Left colon (tissue), 2 donors: Measurements from ENCODE around the gene NDOR1. TPM values are rescaled to one million over a fixed set of nuclear protein-coding genes. Genes with fewer than 3 reads are reported as not detected.

Experiments used
- ATAC-seq: fragments of 200-7000 bp; cut with Tn5 transposase; one replicate; pipeline ENCODE4 v1.9.1; 2020; ENCODE audit warnings: mild to moderate bottlenecking, moderate library complexity
- DNase-seq, 2 donors: peaks; one replicate each; pipeline ENCODE4 v3.0.0-alpha.2; 2020
- intact Hi-C, 2 donors: fragments of 100-400 bp; cut with DNase I in 1 of 2; cut with micrococcal nuclease in 1 of 2; formaldehyde crosslinking; loops; one replicate each; pipeline versions ENCODE4 v1.11.2 to v1.14.0; 2022; cut with DNase I, micrococcal nuclease
- total RNA-seq, 2 donors: library from RNA; stranded (reverse); fragmentation: NEBNext Ultra II Directional; extraction: Animal tissue kit (Norgen Biotek cat#: 25700); gene quantifications; one replicate each; pipeline ENCODE4 v1.2.1, GENCODE V29; 2021
- donor health status: DM: no; HTN: no; CAD: no.
- donor health status: DM: yes; HTN: yes; CAD: no.

The NDOR1 gene
- total RNA-seq, 2 donors from 2014 or later: 12.1 to 18.8 TPM

GRCh38 chr9:137178201-137178938, 27.1 kb upstream of the NDOR1 start:
- DNase-seq (no peak), ATAC-seq (no peak)
- intact Hi-C loops: loop anchor here in 1 of 2 donors (10.0 kb wide), 1 partner anchor 46 kb away; the partner anchor contains the start of genes CYSRT1, RNF208 and RNF224

DNA sequence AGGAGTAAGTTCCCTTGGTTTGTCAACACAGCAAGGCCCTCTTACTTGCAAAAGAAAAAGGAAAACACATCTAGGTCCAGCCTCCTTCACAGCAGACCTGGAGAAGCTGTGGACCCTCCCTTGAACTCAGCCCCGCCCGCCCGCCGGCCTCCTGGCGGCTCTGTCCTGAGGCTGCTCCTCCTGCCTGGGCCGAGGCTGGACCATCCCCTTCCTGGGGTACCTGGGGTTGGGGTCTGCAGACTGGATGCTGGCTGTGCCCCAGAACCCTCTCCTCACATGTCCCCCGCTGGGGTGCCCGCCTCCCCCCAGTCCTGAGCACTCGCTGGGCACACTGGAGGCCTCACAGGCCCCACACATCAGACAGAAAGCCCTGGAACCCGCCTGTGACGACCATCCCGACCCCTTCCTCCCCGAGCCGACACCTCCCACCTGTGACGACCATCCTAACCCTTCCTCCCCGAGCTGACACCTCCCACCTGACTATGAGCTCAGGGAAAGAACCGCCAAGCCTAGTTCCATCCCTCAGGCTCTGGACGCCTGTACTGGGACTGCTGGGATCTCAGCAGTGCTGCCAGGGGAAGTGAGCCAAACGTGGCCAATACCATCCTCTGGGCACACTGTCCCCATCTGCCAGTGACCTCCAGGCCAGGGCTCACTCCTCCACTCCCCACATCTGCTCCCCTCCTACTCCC, 26.4 kb upstream of the NDOR1 start:
- no peak for ATAC-seq
- DNase-seq: no peak
- intact Hi-C loops: loop anchor here in 1 of 2 donors (10.0 kb wide), 1 partner anchor 46 kb away; the partner anchor contains the start of genes CYSRT1, RNF208 and RNF224

GRCh38 chr9:137179761-137180160, 25.7 kb upstream of the NDOR1 start:
- intact Hi-C loops: loop anchor here in 1 of 2 donors (10.0 kb wide), 1 partner anchor 45 kb away; the partner anchor contains the start of genes CYSRT1, RNF208 and RNF224
- ATAC-seq: no peak

DNA sequence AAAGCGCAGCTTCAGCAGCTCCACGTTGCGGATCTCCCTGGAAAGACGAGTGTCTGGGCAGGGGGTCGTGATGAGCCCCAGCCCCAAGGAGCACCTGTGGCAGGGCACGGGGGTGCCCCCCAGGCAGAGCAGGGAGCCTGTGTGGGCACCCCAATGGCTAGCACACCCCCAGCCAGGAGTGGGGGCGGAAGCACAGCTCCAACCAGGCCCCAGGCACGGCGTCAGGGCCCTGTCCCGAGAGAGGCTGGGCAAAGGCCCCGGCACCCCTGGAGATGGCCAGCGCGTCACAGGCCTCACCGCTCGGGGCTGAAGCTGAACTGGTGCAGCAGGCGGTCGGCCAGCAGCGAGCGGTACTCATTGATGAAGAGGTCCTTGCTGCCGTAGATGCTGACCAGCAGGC, 25.0 kb upstream of the NDOR1 start:
- no peak for DNase-seq
- ATAC-seq: no peak
- intact Hi-C loops: no loop called here

More at GRCh38 chr9:137179761-137180160, 25.7 kb upstream of the NDOR1 start:
- DNase-seq: no peak

- no peak for DNase-seq
- intact Hi-C loops: no loop called here
- no peak for ATAC-seq
Observed at GRCh38 chr9:137181680-137182079, 23.8 kb upstream of the NDOR1 start.

DNA sequence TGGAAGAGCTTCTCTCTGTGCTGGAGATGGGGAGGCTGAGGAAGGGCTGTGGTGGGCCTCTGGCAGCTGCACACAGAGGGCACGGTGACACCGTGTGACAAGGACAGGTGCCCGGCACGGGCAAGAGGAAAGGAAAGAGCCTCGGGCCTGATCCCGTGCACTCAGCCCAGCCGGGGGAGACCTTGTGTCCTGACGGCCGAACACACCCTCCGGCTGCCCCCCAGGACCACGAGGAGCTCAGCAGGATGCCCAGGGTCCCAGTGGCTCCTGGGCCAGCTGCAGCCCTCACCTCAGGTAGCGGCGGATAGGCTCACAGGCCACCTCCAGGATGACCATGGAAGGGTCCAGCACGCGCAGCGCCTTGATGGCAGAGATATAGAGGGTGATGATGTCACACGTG, 22.7 kb upstream of the NDOR1 start:
- intact Hi-C loops: no loop called here

GRCh38 chr9:137183980-137184595, 21.4 kb upstream of the NDOR1 start:
- no peak for ATAC-seq
- DNase-seq: no peak
- intact Hi-C loops: no loop called here

More for the DNA sequence above, 22.7 kb upstream of the NDOR1 start:
- DNase-seq (no peak), ATAC-seq (no peak)

DNA sequence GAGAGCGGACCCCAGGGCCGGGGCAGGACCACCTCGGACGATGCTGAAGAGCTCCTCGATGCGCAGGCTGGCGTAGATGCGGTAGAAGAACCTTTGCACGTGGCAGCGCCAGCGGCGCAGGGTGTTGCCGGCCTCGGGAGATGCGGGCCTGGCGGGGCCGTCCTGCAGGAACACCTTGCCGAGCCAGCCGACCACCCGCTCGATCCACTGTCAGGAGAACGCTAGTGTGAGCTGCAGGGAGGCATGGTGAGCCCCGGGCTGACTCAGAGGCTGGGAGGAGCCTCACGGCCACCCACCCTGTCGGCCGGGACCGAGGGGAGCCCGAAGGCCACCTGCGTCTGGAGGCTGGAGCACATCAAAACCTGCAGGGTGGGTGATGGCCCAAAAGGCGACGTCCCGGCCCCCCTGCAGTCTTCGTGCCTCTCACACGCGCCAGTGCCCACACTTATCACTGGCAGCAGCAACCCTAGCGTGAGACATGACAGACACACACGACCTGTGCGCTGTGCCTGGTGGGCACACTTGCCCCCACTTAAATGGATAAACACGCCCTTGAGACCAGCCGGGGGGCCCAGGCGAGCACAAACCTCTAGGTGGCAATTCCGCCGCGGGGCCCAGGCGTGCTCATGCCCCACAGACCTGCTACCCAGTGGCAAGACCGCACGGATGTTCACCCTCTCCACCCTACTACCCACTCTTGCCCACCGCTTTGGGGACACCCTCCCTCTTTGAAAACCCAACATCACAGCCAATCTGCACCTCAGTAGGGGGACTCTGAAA, 20.4 kb upstream of the NDOR1 start:
- intact Hi-C loops: no loop called here
- ATAC-seq (no peak), DNase-seq (peak in 1 of 2 donors; percentile 6)

DNA sequence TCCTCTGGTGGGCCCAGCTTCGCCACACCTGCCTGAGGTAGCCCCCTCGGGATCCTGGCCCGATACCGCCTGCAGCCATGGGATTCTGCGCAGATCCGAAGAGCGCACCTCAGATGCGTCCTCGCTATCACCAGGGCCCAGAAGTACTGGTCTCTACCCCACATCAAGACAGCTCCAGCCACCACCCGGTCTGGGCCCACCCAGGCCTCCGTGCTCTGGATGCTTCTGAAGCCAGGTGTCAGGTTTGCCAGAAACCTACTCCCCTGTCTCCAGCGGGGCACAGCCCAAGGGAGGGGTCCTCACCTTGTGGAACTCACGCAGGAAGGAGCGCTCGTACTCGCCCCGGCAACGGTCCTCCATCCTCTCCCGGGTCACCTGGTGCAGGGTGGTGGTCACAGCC, 19.6 kb upstream of the NDOR1 start:
- DNase-seq (peak in 1 of 2 donors; percentile 5), ATAC-seq (no peak)
- intact Hi-C loops: no loop called here

GRCh38 chr9:137186385-137186784, 19.1 kb upstream of the NDOR1 start:
- intact Hi-C loops: no loop called here
- peak; percentile 12 for ATAC-seq
- peak in 1 of 2 donors; percentile 77 for DNase-seq

- ATAC-seq (no peak), DNase-seq (no peak)
- intact Hi-C loops: no loop called here
Observed at GRCh38 chr9:137187386-137187785, 18.1 kb upstream of the NDOR1 start.

- intact Hi-C loops: no loop called here
- ATAC-seq: peak; percentile 2
Observed at GRCh38 chr9:137188086-137188489, 17.4 kb upstream of the NDOR1 start.

GRCh38 chr9:137188490-137189296, 16.8 kb upstream of the NDOR1 start, which contains the start of the genes ANAPC2 and SSNA1:
Gene ANAPC2 (minus strand): TSS chr9:137188560. CDS start chr9:137188532, 28 bp downstream.
Gene SSNA1 (plus strand): TSS chr9:137188676. CDS start chr9:137188727, 51 bp downstream.
- DNase-seq (peak; percentile 91 to 95), ATAC-seq (peak; percentile 78)
- intact Hi-C loops: no loop called here

More at GRCh38 chr9:137188086-137188489, 17.4 kb upstream of the NDOR1 start:
- no peak for DNase-seq

DNA sequence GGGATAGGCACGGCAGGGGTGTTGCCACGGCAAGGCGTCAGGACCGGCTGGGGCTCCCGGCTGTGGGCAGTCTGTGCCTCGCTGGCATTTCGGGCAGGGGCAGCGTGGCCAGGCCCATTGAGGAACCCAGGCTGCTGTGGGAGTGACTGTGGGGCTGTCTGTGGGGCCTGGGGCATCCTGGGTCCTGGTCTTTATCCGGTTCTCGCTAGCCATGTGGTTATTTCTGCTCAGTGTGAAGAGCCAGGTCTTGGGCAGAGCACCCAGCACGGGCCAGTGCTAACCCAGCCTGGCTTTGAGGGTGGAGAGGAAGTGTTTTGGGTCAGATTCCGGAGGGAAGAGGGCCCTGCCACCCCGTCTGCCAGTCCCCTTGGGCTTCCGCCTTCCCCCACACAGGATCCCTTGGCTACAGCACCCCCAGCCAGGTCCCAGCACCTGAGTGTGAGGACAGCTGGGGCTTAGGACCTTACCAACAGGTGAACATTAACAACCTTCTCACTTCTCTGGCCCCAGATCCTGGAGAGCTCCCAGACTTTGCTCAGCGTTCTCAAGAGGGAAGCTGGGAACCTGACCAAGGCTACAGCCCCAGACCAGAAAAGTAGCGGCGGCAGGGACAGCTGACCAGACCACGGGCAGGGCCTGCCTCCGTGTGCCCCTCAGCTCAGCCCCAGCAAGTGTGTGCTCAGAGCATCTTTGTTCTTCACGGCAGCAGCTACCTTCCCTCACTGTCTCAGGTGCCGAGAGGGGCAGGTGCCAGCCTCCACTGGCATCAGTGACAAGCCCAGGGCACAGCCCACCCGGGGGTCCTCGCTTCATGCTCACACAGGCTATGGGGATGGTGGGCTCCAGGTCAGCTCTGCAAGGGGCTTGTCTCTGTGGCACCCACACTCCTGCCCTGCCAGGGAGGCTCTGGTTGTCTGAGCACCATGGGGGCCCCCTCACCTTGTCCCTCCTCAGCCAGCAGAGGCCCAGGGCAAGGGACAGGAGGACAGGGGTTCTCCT, 15.9 kb upstream of the NDOR1 start:
- DNase-seq (peak in 1 of 2 donors; percentile 11), ATAC-seq (peak; percentile 1)
- intact Hi-C loops: loop anchor here in 1 of 2 donors (5.0 kb wide), 1 partner anchor 47 kb away; no protein-coding TSS in a partner anchor

GRCh38 chr9:137190315-137190856, 15.1 kb upstream of the NDOR1 start:
- intact Hi-C loops: loop anchor here in 1 of 2 donors (5.0 kb wide), 1 partner anchor 48 kb away; no protein-coding TSS in a partner anchor
- DNase-seq (peak in 1 of 2 donors; percentile 32), ATAC-seq (no peak)

DNA sequence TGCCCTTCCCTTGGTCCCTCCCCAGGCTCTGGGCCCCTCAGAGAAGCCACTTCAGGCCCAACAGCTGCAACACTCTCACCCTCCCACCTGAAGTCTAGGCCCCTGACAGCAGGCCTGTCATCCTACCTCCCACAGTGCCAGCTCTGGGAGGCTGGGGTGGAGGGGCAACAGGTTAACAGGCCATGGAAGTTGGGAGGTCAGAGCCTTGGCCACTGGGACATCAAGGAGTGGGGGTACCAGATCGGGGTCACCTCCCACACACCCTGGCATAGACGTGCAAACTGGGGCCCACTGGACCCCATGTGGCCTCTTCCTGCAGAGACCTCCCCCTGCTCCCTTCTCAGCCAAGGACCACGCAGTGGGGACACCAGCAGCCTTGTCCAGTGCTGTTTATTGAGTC, 14.3 kb upstream of the NDOR1 start:
- no peak for ATAC-seq
- intact Hi-C loops: loop anchor here in 1 of 2 donors (5.0 kb wide), 1 partner anchor 49 kb away; no protein-coding TSS in a partner anchor
- DNase-seq: peak in 1 of 2 donors; percentile 9
